Activated CD4-positive, alpha-beta memory T cell treated with anti-CD3 and anti-CD28 coated beads, Interleukin-2, amount 10 ng/mL, durations not matched to agents 7 days and 5 days (primary cell): ENCODE measurements around the gene PDE2A. TPM values are rescaled to one million over a fixed set of nuclear protein-coding genes. Genes with fewer than 3 reads are reported as not detected.

Experiments used
- CTCF ChIA-PET: fragments of 350-600 bp; sonication (Branson Sonifier 250); formaldehyde crosslinking; loops from one replicate; lab custom pipeline; 2021; ENCODE audit warnings: antibody characterized with exemption, inconsistent platforms; lab: Charles Lee
- POLR2A ChIA-PET: fragments of 350-600 bp; sonication (Branson Sonifier 250); formaldehyde crosslinking; loops from one replicate; lab custom pipeline; 2021; ENCODE audit warnings: antibody characterized with exemption; lab: Charles Lee
- DNase-seq: peaks from one replicate; pipeline ENCODE4 v3.0.0-alpha.2; 2020
- H3K27ac Mint-ChIP-seq: one replicate; pipeline ENCODE4 v1.8.0; 2021; ENCODE audit warnings: mild to moderate bottlenecking, mixed read lengths
- H3K27me3 Mint-ChIP-seq: one replicate; pipeline ENCODE4 v1.8.0; 2021; ENCODE audit warnings: mixed read lengths
- H3K36me3 Mint-ChIP-seq: one replicate; pipeline ENCODE4 v1.8.0; 2021; ENCODE audit warnings: low read depth, mixed read lengths
- H3K4me1 Mint-ChIP-seq: one replicate; pipeline ENCODE4 v1.8.0; 2021; ENCODE audit warnings: mixed read lengths
- H3K4me3 Mint-ChIP-seq: one replicate; pipeline ENCODE4 v1.8.0; 2021; ENCODE audit warnings: mild to moderate bottlenecking, mixed read lengths
- H3K9me3 Mint-ChIP-seq: one replicate; pipeline ENCODE4 v1.8.0; 2021; ENCODE audit warnings: mixed read lengths
- total RNA-seq, 2 experiments: library from RNA; stranded (reverse); gene quantifications; one replicate each; pipeline ENCODE4 v1.2.3, GENCODE V29; 2021

Gene PDE2A
- total RNA-seq, 2 experiments from 2014 or later, result 0.93 to 1.8 TPM

DNA sequence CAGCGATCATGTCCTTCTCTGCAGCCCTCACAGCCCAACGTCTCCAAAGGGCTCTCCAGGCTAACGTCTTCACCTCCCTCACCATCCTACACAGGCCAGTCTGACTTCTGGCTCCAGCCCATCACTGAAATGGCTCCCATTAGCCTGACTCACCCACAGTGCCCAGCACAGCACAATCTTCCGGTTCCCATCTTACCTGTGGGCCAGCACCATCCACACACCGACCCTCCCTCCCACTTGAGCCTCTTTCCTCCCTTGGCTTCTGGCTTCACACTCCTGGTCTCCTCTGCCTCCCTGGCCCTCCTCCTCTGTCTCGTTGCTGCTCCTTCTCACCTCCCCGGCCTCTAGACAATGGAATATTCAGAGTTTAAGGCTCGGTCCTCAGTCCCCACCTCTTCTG lies 51.2 kb downstream of the PDE2A start:
- DNase-seq, result no peak
- POLR2A ChIA-PET, result interaction anchor here (0.6 kb wide), 1 partner anchor 12 kb away, joined by 3 read pairs; no protein-coding TSS in a partner anchor
- Mint-ChIP-seq H3K4me3 (no peak overlapping the region), H3K27me3 (peaks cover 4% of the 10 kb centered on the region), H3K27ac (no peak overlapping the region), H3K4me1 (peaks cover 58% of the 10 kb centered on the region), H3K36me3 (no peaks in the 10 kb centered on the region), H3K9me3 (no peaks in the 10 kb centered on the region)
- CTCF ChIA-PET, result interaction anchor here (4.6 kb wide), 1 partner anchor 15 kb away, joined by 19 read pairs; no protein-coding TSS in a partner anchor

- no peak overlapping the region for H3K4me3 Mint-ChIP-seq
- peaks cover 58% of the 10 kb centered on the region for H3K4me1 Mint-ChIP-seq
- peaks cover 6% of the 10 kb centered on the region for H3K27me3 Mint-ChIP-seq
- ChIA-PET CTCF (interaction anchor here (0.7 to 4.6 kb wide), 4 partner anchors 13 to 36 kb away, joined by 3 to 19 read pairs (median 4); no protein-coding TSS in a partner anchor), POLR2A (interaction anchor here (1.0 to 2.2 kb wide), 5 partner anchors 8 to 195 kb away, joined by 3 to 10 read pairs (median 4); no protein-coding TSS in a partner anchor)
- peak overlapping the region; percentile 67 for H3K27ac Mint-ChIP-seq
- no peaks in the 10 kb centered on the region for H3K9me3 Mint-ChIP-seq
- DNase-seq, result peak; percentile 66
- no peaks in the 10 kb centered on the region for H3K36me3 Mint-ChIP-seq
Measured at GRCh38 chr11:72621008-72621610, 53.1 kb downstream of the PDE2A start.

GRCh38 chr11:72618803-72619202 lies 55.4 kb downstream of the PDE2A start:
- peaks cover 20% of the 10 kb centered on the region for H3K27me3 Mint-ChIP-seq
- POLR2A ChIA-PET, result no interaction called here
- H3K9me3 Mint-ChIP-seq, result no peaks in the 10 kb centered on the region
- no peak overlapping the region for H3K4me3 Mint-ChIP-seq
- H3K27ac Mint-ChIP-seq, result no peak overlapping the region
- H3K36me3 Mint-ChIP-seq, result no peaks in the 10 kb centered on the region
- H3K4me1 Mint-ChIP-seq, result peaks cover 49% of the 10 kb centered on the region
- CTCF ChIA-PET, result no interaction called here
- DNase-seq, result no peak

DNA sequence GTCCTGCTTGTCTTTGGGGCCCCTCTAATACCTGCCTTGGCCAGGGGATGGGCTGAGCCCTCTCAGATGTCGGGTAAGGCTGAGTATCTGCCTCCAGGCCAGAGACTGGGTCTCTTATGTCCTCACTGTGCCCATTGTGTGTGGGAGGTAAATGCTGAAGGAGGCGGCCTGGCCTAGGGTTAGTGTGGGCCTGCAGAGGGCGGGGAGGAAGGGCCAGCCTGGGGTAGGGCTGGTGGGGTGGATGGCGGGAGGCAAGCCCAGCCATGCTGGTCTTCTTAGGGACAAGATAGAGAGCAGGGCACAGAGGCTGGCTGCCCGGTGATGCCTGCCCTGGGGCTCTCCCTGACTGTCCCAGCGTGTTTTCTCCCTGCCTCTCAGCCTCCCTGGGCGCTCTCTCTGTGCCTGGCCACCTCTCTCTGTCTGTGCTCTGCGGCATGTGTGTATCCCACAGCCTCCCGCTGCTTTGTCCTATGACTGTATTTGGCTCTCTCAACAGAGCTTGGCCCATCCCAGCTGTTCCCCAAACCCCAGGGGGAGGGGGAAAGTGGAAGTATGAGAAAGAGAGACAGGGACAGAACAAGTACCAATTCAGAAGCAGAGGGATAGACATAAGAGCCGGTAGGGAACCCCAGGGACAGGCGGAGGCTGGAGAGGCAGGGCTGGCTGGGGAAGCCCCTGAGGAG lies 57.0 kb downstream of the PDE2A start:
- CTCF ChIA-PET, result interaction anchor here (1.2 kb wide), 1 partner anchor 26 kb away, joined by 3 read pairs; no protein-coding TSS in a partner anchor
- no peak for DNase-seq
- Mint-ChIP-seq H3K36me3 (no peaks in the 10 kb centered on the region), H3K9me3 (no peaks in the 10 kb centered on the region), H3K4me3 (no peak overlapping the region), H3K27ac (no peak overlapping the region), H3K27me3 (peaks cover 30% of the 10 kb centered on the region), H3K4me1 (peaks cover 50% of the 10 kb centered on the region)
- POLR2A ChIA-PET, result no interaction called here

DNA sequence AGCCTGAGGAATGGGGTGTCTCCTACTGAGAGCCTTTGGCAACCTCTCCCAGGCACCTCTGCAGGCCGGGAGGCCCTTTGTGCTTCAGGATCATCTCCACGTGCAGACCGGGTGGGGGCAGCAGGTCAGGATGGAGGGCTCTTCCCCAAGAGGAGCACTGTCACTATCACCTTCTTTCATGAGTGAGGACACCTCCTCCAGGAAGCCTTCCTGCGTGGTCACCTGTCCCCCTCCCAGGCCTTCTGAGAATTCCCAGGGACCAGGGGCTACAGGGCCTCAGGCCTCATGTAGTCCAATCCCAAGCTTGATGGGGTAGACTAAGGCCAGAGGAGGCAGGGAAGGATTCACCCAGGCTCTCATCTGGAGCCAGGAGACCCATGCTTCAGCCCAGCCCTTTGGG lies 57.6 kb downstream of the PDE2A start:
- Mint-ChIP-seq H3K27ac (no peak overlapping the region), H3K27me3 (peaks cover 35% of the 10 kb centered on the region), H3K4me1 (peaks cover 48% of the 10 kb centered on the region), H3K36me3 (no peaks in the 10 kb centered on the region), H3K4me3 (no peak overlapping the region), H3K9me3 (no peaks in the 10 kb centered on the region)
- no peak for DNase-seq
- POLR2A ChIA-PET, result no interaction called here
- CTCF ChIA-PET, result interaction anchor here (1.2 kb wide), 1 partner anchor 25 kb away, joined by 3 read pairs; no protein-coding TSS in a partner anchor

- no peak for DNase-seq
- POLR2A ChIA-PET, result interaction anchor here (0.9 kb wide), 1 partner anchor 17 kb away, joined by 3 read pairs; no protein-coding TSS in a partner anchor
- Mint-ChIP-seq H3K4me1 (peaks cover 35% of the 10 kb centered on the region), H3K9me3 (no peaks in the 10 kb centered on the region), H3K36me3 (no peaks in the 10 kb centered on the region), H3K4me3 (no peak overlapping the region), H3K27ac (no peak overlapping the region), H3K27me3 (peaks cover 46% of the 10 kb centered on the region)
- CTCF ChIA-PET, result interaction anchor here (2.0 kb wide), 1 partner anchor 26 kb away, joined by 5 read pairs; no protein-coding TSS in a partner anchor
Measured at GRCh38 chr11:72615329-72615728, 58.9 kb downstream of the PDE2A start.

DNA sequence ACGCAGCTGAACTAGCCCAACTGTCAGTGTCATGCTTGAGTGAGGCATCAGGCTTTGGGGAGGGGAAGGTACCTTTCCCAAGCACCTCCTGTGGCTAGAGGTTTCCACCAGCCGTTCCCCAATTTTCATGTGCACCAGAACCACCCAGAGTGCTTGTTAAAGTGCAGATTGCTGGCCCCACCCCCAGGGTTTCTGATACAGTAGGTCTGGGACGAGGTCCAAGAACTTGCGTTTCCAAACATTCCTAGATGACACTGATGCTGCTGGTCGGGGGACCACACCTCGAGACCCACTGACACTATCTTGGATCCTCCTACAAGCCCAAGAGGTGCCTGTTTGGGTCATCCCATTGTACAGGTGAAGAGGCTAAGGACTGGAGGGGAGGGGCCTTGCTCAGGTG lies 59.8 kb downstream of the PDE2A start:
- no peak overlapping the region for H3K4me3 Mint-ChIP-seq
- H3K36me3 Mint-ChIP-seq, result no peaks in the 10 kb centered on the region
- H3K4me1 Mint-ChIP-seq, result peaks cover 26% of the 10 kb centered on the region
- ChIA-PET CTCF (interaction anchor here (2.0 kb wide), 1 partner anchor 25 kb away, joined by 5 read pairs; no protein-coding TSS in a partner anchor), POLR2A (no interaction called here)
- DNase-seq, result no peak
- H3K9me3 Mint-ChIP-seq, result no peaks in the 10 kb centered on the region
- peaks cover 50% of the 10 kb centered on the region for H3K27me3 Mint-ChIP-seq
- peak overlapping the region; percentile 10 for H3K27ac Mint-ChIP-seq

DNA sequence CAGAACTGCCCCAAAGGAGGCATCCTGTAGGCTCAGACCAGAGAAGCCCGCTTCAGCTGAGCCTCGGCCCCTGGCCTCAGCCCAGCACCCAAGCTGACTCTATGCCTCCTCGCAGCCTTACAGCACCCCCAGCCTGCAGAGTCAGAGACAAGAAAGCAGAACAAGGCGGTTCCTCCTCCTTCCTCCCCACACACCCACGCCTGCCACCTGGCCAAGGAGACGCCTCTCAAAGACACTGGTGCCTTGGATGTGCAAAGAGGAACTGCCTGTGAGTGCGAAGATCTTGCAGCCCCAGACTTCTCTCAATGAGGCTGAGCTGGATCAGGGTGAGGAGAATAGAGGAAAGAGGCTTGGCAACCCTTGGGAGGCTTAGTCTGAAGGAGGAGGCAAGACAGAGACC lies 60.2 kb downstream of the PDE2A start:
- no peak for DNase-seq
- ChIA-PET POLR2A (no interaction called here), CTCF (interaction anchor here (2.0 kb wide), 1 partner anchor 24 kb away, joined by 5 read pairs; no protein-coding TSS in a partner anchor)
- H3K27me3 Mint-ChIP-seq, result peaks cover 53% of the 10 kb centered on the region
- H3K27ac Mint-ChIP-seq, result no peak overlapping the region
- no peak overlapping the region for H3K4me3 Mint-ChIP-seq
- peaks cover 28% of the 10 kb centered on the region for H3K4me1 Mint-ChIP-seq
- H3K36me3 Mint-ChIP-seq, result no peaks in the 10 kb centered on the region
- no peaks in the 10 kb centered on the region for H3K9me3 Mint-ChIP-seq

GRCh38 chr11:72613450-72613849 lies 60.8 kb downstream of the PDE2A start:
- Mint-ChIP-seq H3K27me3 (peaks cover 53% of the 10 kb centered on the region), H3K36me3 (no peaks in the 10 kb centered on the region), H3K9me3 (no peaks in the 10 kb centered on the region), H3K27ac (no peak overlapping the region), H3K4me3 (no peak overlapping the region), H3K4me1 (peaks cover 29% of the 10 kb centered on the region)
- ChIA-PET CTCF (no interaction called here), POLR2A (no interaction called here)
- no peak for DNase-seq

DNA sequence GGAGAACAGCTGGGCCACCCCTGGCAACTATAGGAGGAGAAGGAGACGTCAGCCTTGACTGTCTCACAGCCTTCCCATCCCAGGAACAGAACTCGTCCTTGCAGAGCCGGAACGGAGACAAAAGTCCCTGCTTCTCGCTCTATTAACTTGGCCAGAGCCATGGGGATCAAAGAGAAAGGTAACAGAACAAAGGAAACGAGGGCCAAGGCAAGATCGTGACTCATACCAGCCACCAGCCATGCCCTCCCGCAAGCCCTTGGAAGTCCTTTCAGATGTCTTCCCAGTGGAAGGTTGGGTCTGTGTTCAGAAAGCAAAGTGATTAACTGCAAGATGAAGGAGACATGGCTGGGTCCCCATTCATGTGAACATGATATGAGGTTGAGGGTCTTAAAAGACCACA lies 64.7 kb downstream of the PDE2A start:
- Mint-ChIP-seq H3K27ac (no peak overlapping the region), H3K27me3 (peaks cover 55% of the 10 kb centered on the region), H3K4me3 (no peak overlapping the region), H3K4me1 (peaks cover 32% of the 10 kb centered on the region), H3K9me3 (no peaks in the 10 kb centered on the region), H3K36me3 (no peaks in the 10 kb centered on the region)
- ChIA-PET CTCF (interaction anchor here (0.7 to 2.4 kb wide), 7 partner anchors 12 to 138 kb away, joined by 3 to 19 read pairs (median 10); no protein-coding TSS in a partner anchor), POLR2A (interaction anchor here (1.7 to 2.2 kb wide), 2 partner anchors 11 to 20 kb away, joined by 4 to 7 read pairs; no protein-coding TSS in a partner anchor)
- no peak for DNase-seq

DNA sequence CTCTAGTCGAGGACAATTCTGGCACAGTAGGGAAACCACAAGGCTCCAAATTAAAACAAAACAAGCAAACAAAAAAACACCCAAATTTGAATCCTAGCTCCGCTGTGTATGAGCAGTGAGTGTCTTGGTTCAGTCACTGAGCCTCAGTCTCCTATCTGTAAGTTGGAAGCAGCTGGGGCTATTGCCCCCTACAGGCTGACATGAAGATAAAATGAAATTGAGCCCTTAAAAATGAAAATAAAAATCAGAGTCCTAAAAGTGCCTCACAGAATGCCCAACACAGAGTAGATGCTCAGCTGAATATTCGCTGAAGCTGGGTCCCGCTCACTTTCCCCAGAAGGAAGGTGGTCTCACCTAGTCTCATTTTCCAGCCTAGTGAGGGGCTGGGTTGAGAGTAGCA lies 65.2 kb downstream of the PDE2A start:
- H3K9me3 Mint-ChIP-seq, result no peaks in the 10 kb centered on the region
- DNase-seq, result peak; percentile 30
- H3K27me3 Mint-ChIP-seq, result peaks cover 55% of the 10 kb centered on the region
- no peaks in the 10 kb centered on the region for H3K36me3 Mint-ChIP-seq
- no peak overlapping the region for H3K4me3 Mint-ChIP-seq
- POLR2A ChIA-PET, result interaction anchor here (1.7 to 2.2 kb wide), 2 partner anchors 12 to 19 kb away, joined by 4 to 7 read pairs; no protein-coding TSS in a partner anchor
- H3K27ac Mint-ChIP-seq, result no peak overlapping the region
- CTCF ChIA-PET, result interaction anchor here (0.7 to 2.4 kb wide), 8 partner anchors 10 to 137 kb away, joined by 3 to 19 read pairs (median 8); no protein-coding TSS in a partner anchor
- H3K4me1 Mint-ChIP-seq, result peaks cover 30% of the 10 kb centered on the region

- ChIA-PET POLR2A (interaction anchor here (2.2 kb wide), 1 partner anchor 13 kb away, joined by 7 read pairs; no protein-coding TSS in a partner anchor), CTCF (interaction anchor here (1.2 to 2.4 kb wide), 5 partner anchors 14 to 136 kb away, joined by 3 to 19 read pairs (median 10); no protein-coding TSS in a partner anchor)
- peaks cover 15% of the 10 kb centered on the region for H3K4me1 Mint-ChIP-seq
- peaks cover 42% of the 10 kb centered on the region for H3K27me3 Mint-ChIP-seq
- H3K27ac Mint-ChIP-seq, result no peak overlapping the region
- no peaks in the 10 kb centered on the region for H3K9me3 Mint-ChIP-seq
- DNase-seq, result no peak
- no peak overlapping the region for H3K4me3 Mint-ChIP-seq
- no peaks in the 10 kb centered on the region for H3K36me3 Mint-ChIP-seq
Measured at GRCh38 chr11:72607496-72607895, 66.7 kb downstream of the PDE2A start.
